ENCODE results near the gene RNASE1.

RNASE1 gene

DNA sequence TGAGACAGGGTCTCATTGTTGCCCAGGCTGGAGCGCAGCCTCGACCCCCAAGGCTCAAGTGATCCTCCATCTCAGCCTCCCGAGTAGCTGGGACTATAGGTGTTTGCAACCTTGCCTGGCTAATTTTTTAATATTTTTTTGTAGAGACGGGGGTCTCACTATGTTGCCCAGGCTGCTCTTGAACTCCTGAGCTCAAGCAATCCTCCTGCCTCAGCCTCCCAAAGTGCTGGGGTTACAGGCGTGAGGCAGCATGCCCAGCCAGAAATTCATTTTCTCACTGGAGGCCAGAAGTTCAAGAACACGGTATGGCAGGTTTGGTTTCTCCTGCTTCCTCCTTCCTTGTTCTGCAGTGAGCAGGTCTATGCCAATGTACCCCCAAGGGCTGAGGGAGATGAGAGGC lies 3.7 kb downstream of the RNASE1 start:
- Histone ChIP-seq H3K4me3 (ENCODE audit: insufficient read depth, low read length, poor library complexity, severe bottlenecking) (no peak overlapping the region), H3K9ac (ENCODE audit: low read length) (no peak overlapping the region), H3K27me3 (ENCODE audit: low read length) (no peaks in the 10 kb centered on the region), H3F3A (ENCODE audit: insufficient read depth) (no peaks in the 10 kb centered on the region), H2AFZ (ENCODE audit: low read depth, low read length, severe bottlenecking) (no peak overlapping the region), H3K27ac (ENCODE audit: low read depth, low read length) (no peak overlapping the region), H3K9me3 (ENCODE audit: insufficient read depth, low read length) (no peaks in the 10 kb centered on the region), H3K9me2 (replicated peaks; ENCODE audit: insufficient read depth, low read length) (no peaks in the 10 kb centered on the region), H3K79me2 (ENCODE audit: insufficient read depth, low read length) (no peaks in the 10 kb centered on the region), H4K20me1 (ENCODE audit: low read depth, low read length) (no peaks in the 10 kb centered on the region), H3K4me2 (ENCODE audit: low read depth, low read length, poor library complexity, severe bottlenecking) (no peak overlapping the region), H3K36me3 (ENCODE audit: low read length) (no peaks in the 10 kb centered on the region)
- TF ChIP-seq, protein P1, sequence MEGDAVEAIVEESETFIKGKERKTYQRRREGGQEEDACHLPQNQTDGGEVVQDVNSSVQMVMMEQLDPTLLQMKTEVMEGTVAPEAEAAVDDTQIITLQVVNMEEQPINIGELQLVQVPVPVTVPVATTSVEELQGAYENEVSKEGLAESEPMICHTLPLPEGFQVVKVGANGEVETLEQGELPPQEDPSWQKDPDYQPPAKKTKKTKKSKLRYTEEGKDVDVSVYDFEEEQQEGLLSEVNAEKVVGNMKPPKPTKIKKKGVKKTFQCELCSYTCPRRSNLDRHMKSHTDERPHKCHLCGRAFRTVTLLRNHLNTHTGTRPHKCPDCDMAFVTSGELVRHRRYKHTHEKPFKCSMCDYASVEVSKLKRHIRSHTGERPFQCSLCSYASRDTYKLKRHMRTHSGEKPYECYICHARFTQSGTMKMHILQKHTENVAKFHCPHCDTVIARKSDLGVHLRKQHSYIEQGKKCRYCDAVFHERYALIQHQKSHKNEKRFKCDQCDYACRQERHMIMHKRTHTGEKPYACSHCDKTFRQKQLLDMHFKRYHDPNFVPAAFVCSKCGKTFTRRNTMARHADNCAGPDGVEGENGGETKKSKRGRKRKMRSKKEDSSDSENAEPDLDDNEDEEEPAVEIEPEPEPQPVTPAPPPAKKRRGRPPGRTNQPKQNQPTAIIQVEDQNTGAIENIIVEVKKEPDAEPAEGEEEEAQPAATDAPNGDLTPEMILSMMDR (IDR thresholded peaks at IDR 0.05; ENCODE audit: insufficient read depth, low read length, poor library complexity, severe bottlenecking): no peak
- no peak for TF ChIP-seq EZH2phosphoT487 (conservative IDR thresholded peaks at IDR 0.05; ENCODE audit: low read length)

DNA sequence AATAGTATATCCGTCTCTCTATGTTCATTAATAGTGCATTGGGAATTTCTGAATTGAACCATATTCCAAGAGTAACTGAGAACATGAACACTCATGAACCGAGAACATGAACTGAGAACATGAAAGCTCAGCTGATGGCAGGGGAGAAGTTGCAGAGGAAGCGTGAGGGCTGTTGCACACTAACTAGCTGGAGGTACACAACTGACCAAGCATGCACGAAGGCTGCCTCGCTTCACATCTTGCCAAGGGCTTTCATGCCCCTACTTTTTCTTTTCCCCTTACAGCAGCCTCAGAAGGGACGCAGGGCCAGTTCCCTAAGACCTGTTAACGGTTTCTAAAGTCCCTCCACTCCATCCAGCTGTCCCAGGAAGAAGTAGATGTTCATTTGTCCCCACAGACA lies 4.3 kb downstream of the RNASE1 start:
- H3K9me2 ChIP-seq (replicated peaks; ENCODE audit: insufficient read depth, low read length): no peaks in the 10 kb centered on the region
- no peak overlapping the region for H3K4me3 ChIP-seq (ENCODE audit: insufficient read depth, low read length, poor library complexity, severe bottlenecking)
- H4K20me1 ChIP-seq (ENCODE audit: low read depth, low read length): no peaks in the 10 kb centered on the region
- H3K4me2 ChIP-seq (ENCODE audit: low read depth, low read length, poor library complexity, severe bottlenecking): no peak overlapping the region
- H3K36me3 ChIP-seq (ENCODE audit: low read length): no peaks in the 10 kb centered on the region
- H3K27ac ChIP-seq (ENCODE audit: low read depth, low read length): no peak overlapping the region
- TF ChIP-seq, protein P1 (IDR thresholded peaks at IDR 0.05; ENCODE audit: insufficient read depth, low read length, poor library complexity, severe bottlenecking): no peak
- TF ChIP-seq EZH2phosphoT487 (conservative IDR thresholded peaks at IDR 0.05; ENCODE audit: low read length): no peak
- no peak overlapping the region for H2AFZ ChIP-seq (ENCODE audit: low read depth, low read length, severe bottlenecking)
- no peaks in the 10 kb centered on the region for H3K27me3 ChIP-seq (ENCODE audit: low read length)
- no peak overlapping the region for H3K9ac ChIP-seq (ENCODE audit: low read length)
- no peaks in the 10 kb centered on the region for H3K79me2 ChIP-seq (ENCODE audit: insufficient read depth, low read length)
- no peaks in the 10 kb centered on the region for H3K9me3 ChIP-seq (ENCODE audit: insufficient read depth, low read length)
- H3F3A ChIP-seq (ENCODE audit: insufficient read depth): no peaks in the 10 kb centered on the region

DNA sequence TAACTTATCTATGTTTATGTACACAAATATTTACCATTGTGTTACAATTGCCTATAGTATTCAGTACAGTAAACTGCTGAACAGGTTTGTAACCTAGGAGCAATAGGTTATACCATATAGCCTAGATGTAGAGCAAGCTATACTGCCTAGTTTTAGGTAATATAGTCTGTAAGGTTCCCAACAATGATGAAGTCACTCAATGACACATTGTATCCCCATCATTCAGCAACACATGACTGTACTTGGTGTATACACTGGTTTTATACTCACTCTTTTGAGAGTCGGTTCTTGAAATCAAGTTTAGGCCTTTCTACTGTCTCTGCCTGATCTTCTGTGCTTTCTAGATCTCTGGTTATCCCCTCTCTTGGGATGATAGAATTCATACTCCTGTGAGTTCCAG lies 5.5 kb downstream of the RNASE1 start:
- H3K79me2 ChIP-seq (ENCODE audit: insufficient read depth, low read length): no peaks in the 10 kb centered on the region
- no peak overlapping the region for H2AFZ ChIP-seq (ENCODE audit: low read depth, low read length, severe bottlenecking)
- H3K4me2 ChIP-seq (ENCODE audit: low read depth, low read length, poor library complexity, severe bottlenecking): no peak overlapping the region

More for the DNA sequence above, 5.5 kb downstream of the RNASE1 start:
- no peaks in the 10 kb centered on the region for H3F3A ChIP-seq (ENCODE audit: insufficient read depth)
- H3K27ac ChIP-seq (ENCODE audit: low read depth, low read length): no peak overlapping the region
- H3K36me3 ChIP-seq (ENCODE audit: low read length): no peaks in the 10 kb centered on the region
- TF ChIP-seq, protein P1 (IDR thresholded peaks at IDR 0.05; ENCODE audit: insufficient read depth, low read length, poor library complexity, severe bottlenecking): no peak
- no peak for TF ChIP-seq EZH2phosphoT487 (conservative IDR thresholded peaks at IDR 0.05; ENCODE audit: low read length)
- no peaks in the 10 kb centered on the region for H3K9me3 ChIP-seq (ENCODE audit: insufficient read depth, low read length)
- H3K27me3 ChIP-seq (ENCODE audit: low read length): no peaks in the 10 kb centered on the region
- H3K9me2 ChIP-seq (replicated peaks; ENCODE audit: insufficient read depth, low read length): no peaks in the 10 kb centered on the region
- no peaks in the 10 kb centered on the region for H4K20me1 ChIP-seq (ENCODE audit: low read depth, low read length)
- no peak overlapping the region for H3K4me3 ChIP-seq (ENCODE audit: insufficient read depth, low read length, poor library complexity, severe bottlenecking)
- no peak overlapping the region for H3K9ac ChIP-seq (ENCODE audit: low read length)
